NCI-H446 (cell line): Measurements from ENCODE around the gene LCLAT1.

Source experiments
- DNase-seq, 2 experiments: peaks; one replicate each; lab custom pipeline; 2025; lab: John Stamatoyannopoulos, UW

LCLAT1 gene

GRCh38 chr2:30447149-30448045 is at the start of gene LCLAT1:
TSS of gene LCLAT1 (plus strand) at chr2:30447246. CDS start at chr2:30525591, 78,345 bp downstream.
- peak; percentile 59 to 78 for DNase-seq

- DNase-seq, result no peak
Observed at GRCh38 chr2:30398084-30398873, 48.8 kb upstream of the LCLAT1 start.

GRCh38 chr2:30400151-30400954 is 46.7 kb upstream of the LCLAT1 start:
- DNase-seq, result no peak

GRCh38 chr2:30402441-30403182 is 44.4 kb upstream of the LCLAT1 start:
- DNase-seq, result no peak

GRCh38 chr2:30403592-30404312 is 43.3 kb upstream of the LCLAT1 start:
- DNase-seq, result no peak

- peak; percentile 75 to 79 for DNase-seq
Observed at GRCh38 chr2:30404319-30405259, 42.5 kb upstream of the LCLAT1 start.

GRCh38 chr2:30405260-30405605 is 41.8 kb upstream of the LCLAT1 start:
- DNase-seq, result no peak

- DNase-seq, result no peak
Observed at GRCh38 chr2:30406853-30407252, 40.2 kb upstream of the LCLAT1 start.

GRCh38 chr2:30408961-30409387 is 38.1 kb upstream of the LCLAT1 start:
- no peak for DNase-seq

GRCh38 chr2:30410217-30410616 is 36.8 kb upstream of the LCLAT1 start:
- no peak for DNase-seq

GRCh38 chr2:30412047-30412683 is 34.9 kb upstream of the LCLAT1 start:
- DNase-seq, result no peak

- DNase-seq, result no peak
Observed at GRCh38 chr2:30412684-30413570, 34.1 kb upstream of the LCLAT1 start.

GRCh38 chr2:30414961-30415360 is 32.1 kb upstream of the LCLAT1 start:
- no peak for DNase-seq

- no peak for DNase-seq
Observed at GRCh38 chr2:30417253-30417652, 29.8 kb upstream of the LCLAT1 start.

GRCh38 chr2:30421026-30421603 is 25.9 kb upstream of the LCLAT1 start:
- no peak for DNase-seq

GRCh38 chr2:30421604-30422443 is 25.2 kb upstream of the LCLAT1 start:
- DNase-seq, result no peak
